PFSK-1 (cell line): Measurements from ENCODE around the gene TPMT.

Experiments used
- FOXP2 ChIP-seq: optimal IDR thresholded peaks from 2 replicates; pipeline ENCODE3; 2011; ENCODE audit warnings: borderline replicate concordance, control low read depth, inconsistent platforms; ENCODE audit not compliant: insufficient read depth; ENCODE audit errors: extremely low read length, extremely low read depth
- POLR2AphosphoS5 ChIP-seq: IDR thresholded peaks from 2 replicates; pipeline ENCODE4 v1.6.1; 2012; ENCODE audit warnings: low read depth, mild to moderate bottlenecking, control low read depth, low read length, moderate library complexity
- REST ChIP-seq, 2 experiments: IDR thresholded peaks; 2 replicates each; pipeline versions ENCODE4 v1.6.1 to v1.8.0; 2011 to 2012; ENCODE audit warnings: low read depth in 2 of 2, low read length in 2 of 2, control low read depth in 1 of 2, inconsistent platforms in 1 of 2, mild to moderate bottlenecking in 1 of 2, moderate library complexity in 1 of 2; ENCODE audit not compliant: insufficient read depth in 1 of 2
- SIN3A ChIP-seq: IDR thresholded peaks from 2 replicates; pipeline ENCODE4 v1.6.1; 2012; ENCODE audit warnings: mild to moderate bottlenecking, low read length, moderate library complexity, borderline replicate concordance; ENCODE audit not compliant: insufficient read depth
- TAF1 ChIP-seq: IDR thresholded peaks from 2 replicates; pipeline ENCODE4 v1.6.1; 2012; ENCODE audit warnings: low read length, control low read depth, borderline replicate concordance; ENCODE audit not compliant: insufficient read depth

TPMT gene

GRCh38 chr6:18161431-18161830 lies 6.6 kb upstream of the TPMT start:
- TF ChIP-seq REST (IDR thresholded peaks at IDR 0.05; ENCODE audit: insufficient read depth in 1 of 2, low read depth in 2 of 2, low read length in 2 of 2) (no peak), TAF1 (no peak), POLR2AphosphoS5 (no peak), FOXP2 (no peak), SIN3A (no peak)

DNA sequence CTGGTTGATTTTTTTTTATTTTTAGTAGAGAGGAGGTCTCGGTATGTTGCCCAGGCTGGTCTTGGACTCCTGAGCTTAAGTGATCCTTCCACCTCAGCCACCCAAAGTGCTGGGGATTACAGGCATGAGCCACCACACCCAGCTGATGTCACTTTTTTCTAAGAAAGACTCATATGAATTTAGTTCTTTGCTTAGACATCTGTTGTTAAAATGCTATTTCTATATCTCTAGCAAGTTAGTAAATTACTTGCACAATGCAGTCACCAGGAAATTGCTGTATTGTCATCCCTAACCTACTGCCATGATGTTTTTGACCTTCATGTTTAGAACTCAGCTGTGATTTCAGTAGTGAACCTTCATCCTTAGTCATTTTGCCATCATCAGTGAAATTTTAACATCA lies 6.0 kb upstream of the TPMT start:
- TF ChIP-seq REST (IDR thresholded peaks at IDR 0.05; ENCODE audit: insufficient read depth in 1 of 2, low read depth in 2 of 2, low read length in 2 of 2) (no peak), POLR2AphosphoS5 (no peak), TAF1 (no peak), FOXP2 (no peak), SIN3A (no peak)

DNA sequence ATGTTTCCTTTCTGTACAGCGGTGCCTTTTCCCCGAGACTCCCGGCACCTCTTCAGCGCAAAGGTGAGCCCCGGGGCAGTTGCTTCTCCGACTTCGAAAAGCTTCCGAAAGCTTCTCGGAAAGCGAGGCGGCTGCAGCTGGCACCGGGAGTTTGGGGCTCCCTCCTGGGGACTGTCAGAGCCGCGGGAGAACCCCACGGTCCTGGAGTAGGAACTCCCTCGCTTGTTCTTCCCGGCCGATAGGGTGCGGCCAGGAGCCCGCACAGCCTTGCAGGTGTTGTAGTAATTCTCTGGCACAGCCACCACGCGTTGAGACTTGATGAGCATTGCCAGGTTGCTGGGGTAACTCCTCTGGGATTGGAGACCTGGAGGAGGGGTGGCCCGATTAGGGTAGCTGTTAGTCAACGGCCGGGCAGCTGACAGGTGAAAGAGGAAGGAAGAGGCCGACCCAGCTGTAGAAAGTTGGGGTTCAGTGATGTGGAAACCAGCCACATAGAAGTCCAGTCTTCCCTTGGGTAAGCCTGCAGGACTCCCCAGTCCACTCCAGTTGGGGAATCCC lies 1.1 kb upstream of the TPMT start:
- TF ChIP-seq FOXP2 (no peak), TAF1 (no peak), POLR2AphosphoS5 (no peak), SIN3A (no peak), REST (IDR thresholded peaks at IDR 0.05; ENCODE audit: insufficient read depth in 1 of 2, low read depth in 2 of 2, low read length in 2 of 2) (no peak)

DNA sequence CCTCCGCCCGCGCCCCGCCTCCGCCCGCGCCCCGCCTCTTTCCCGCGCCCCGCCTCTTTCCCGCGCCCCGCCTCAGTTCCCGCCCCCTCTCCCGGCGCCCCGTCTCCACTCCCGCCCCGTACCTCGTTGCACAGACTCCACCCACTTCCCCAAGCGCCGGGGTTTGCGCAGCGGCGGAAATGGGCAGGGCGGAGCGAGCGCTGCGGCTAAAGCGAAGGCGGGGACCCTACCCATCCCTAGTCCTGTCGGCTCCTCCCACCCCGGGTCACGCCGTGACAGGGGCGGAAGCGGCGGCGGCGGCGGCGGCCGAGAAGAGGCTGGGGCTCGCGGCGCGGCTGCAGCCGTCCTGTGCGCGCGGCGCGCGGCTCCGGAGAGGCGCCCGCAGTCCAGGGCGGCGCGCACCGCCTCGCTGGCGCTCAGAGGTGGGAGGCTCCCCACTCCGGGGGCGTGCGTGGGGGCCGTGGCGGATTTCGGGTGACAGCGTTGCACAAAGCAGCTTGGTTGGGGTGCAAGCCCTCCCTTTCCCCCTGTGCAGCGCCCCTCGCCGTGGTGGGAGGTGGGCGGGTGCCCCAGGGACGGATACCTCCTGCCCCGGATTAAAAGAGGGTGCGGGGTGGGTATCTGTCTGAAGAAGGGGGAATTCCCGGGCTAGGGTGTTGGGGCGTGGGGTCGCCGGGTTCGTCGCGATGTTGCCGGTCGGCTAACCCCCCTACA lies 430 bp upstream of the TPMT start, which contains the start of gene KDM1B:
Gene KDM1B, plus strand, starts transcription at position 273 of the 714 bp plus-strand sequence. CDS start 4,474 bp downstream, outside the sequence.
- TF ChIP-seq POLR2AphosphoS5 = peak; percentile 71
- TF ChIP-seq TAF1 = peak; percentile 32; the same call in 1 of the 2 replicates
- peak; percentile 77 for TF ChIP-seq FOXP2
- TF ChIP-seq SIN3A = 0 out of 2 replicates have a peak, but pooled peaks have one; percentile 41
- no peak for TF ChIP-seq REST (IDR thresholded peaks at IDR 0.05; ENCODE audit: insufficient read depth in 1 of 2, low read depth in 2 of 2, low read length in 2 of 2)
